HG02610 (cell line): ENCODE measurements around the gene KLRK1.
"Not testable (repeated sequence)": the region's sequence is repeated elsewhere in the genome, so short reads cannot be mapped to it uniquely, and the experiment has no call there.

ENCODE experiments used
- ATAC-seq: cut with Tn5 transposase; IDR thresholded peaks from one replicate; pipeline ENCODE4 v1.9.1; 2021; ENCODE audit warnings: mild to moderate bottlenecking, moderate library complexity; ENCODE audit not compliant: unreplicated experiment

Gene KLRK1

GRCh38 chr12:10363914-10364814, 25.7 kb downstream of the KLRK1 start:
- peak; percentile 90 for ATAC-seq

GRCh38 chr12:10363658-10363913, 26.3 kb downstream of the KLRK1 start:
- ATAC-seq: no peak

GRCh38 chr12:10362828-10363657, 26.8 kb downstream of the KLRK1 start:
- no peak for ATAC-seq

GRCh38 chr12:10362325-10362724, 27.5 kb downstream of the KLRK1 start:
- ATAC-seq: no peak

GRCh38 chr12:10361622-10362021, 28.2 kb downstream of the KLRK1 start:
- no peak for ATAC-seq

- no peak for ATAC-seq
Observed at GRCh38 chr12:10361084-10361483, 28.8 kb downstream of the KLRK1 start.

GRCh38 chr12:10358969-10359368, 30.9 kb downstream of the KLRK1 start:
- ATAC-seq: no peak

GRCh38 chr12:10358131-10358530, 31.7 kb downstream of the KLRK1 start:
- no peak for ATAC-seq

GRCh38 chr12:10354502-10354901, 35.3 kb downstream of the KLRK1 start:
- ATAC-seq: no peak

GRCh38 chr12:10354071-10354470, 35.8 kb downstream of the KLRK1 start:
- ATAC-seq: no peak

- not testable (repeated sequence) for ATAC-seq
Observed at GRCh38 chr12:10351457-10351856, 38.4 kb downstream of the KLRK1 start.

GRCh38 chr12:10341892-10342509, 47.8 kb downstream of the KLRK1 start:
- ATAC-seq: no peak

- ATAC-seq: not testable (repeated sequence)
Observed at GRCh38 chr12:10340946-10341345, 48.9 kb downstream of the KLRK1 start.

- ATAC-seq: no peak
Observed at GRCh38 chr12:10339053-10339840, 50.6 kb downstream of the KLRK1 start.

- not testable (repeated sequence) for ATAC-seq
Observed at GRCh38 chr12:10338470-10338869, 51.4 kb downstream of the KLRK1 start.

GRCh38 chr12:10336196-10336595, 53.6 kb downstream of the KLRK1 start:
- not testable (repeated sequence) for ATAC-seq

- ATAC-seq: no peak
Observed at GRCh38 chr12:10331642-10332239, 58.1 kb downstream of the KLRK1 start.

GRCh38 chr12:10328691-10329090, 61.1 kb downstream of the KLRK1 start:
- not testable (repeated sequence) for ATAC-seq
